Stimulated activated naive CD4-positive, alpha-beta T cell treated with Interleukin-2 at 50 U/mL for 16 hours (primary cell): ENCODE results near the gene RAD51B.

ENCODE experiments used
- DNase-seq: peaks from one replicate; lab custom pipeline; 2025; lab: John Stamatoyannopoulos, UW

The RAD51B gene

GRCh38 chr14:67835596-67835995 is 16.0 kb downstream of the RAD51B start:
- DNase-seq: no peak

GRCh38 chr14:67837011-67837624 is 17.5 kb downstream of the RAD51B start:
- no peak for DNase-seq

GRCh38 chr14:67846029-67846610 is 26.5 kb downstream of the RAD51B start:
- no peak for DNase-seq

GRCh38 chr14:67850066-67850830 is 30.7 kb downstream of the RAD51B start:
- DNase-seq: no peak

GRCh38 chr14:67851785-67852410 is 32.3 kb downstream of the RAD51B start:
- DNase-seq: no peak

- DNase-seq: no peak
Observed at GRCh38 chr14:67852926-67853604, 33.5 kb downstream of the RAD51B start.

GRCh38 chr14:67853715-67854114 is 34.1 kb downstream of the RAD51B start:
- DNase-seq: no peak

GRCh38 chr14:67856827-67857226 is 37.2 kb downstream of the RAD51B start:
- no peak for DNase-seq

GRCh38 chr14:67857778-67858350 is 38.3 kb downstream of the RAD51B start:
- DNase-seq: no peak

GRCh38 chr14:67859169-67859749 is 39.7 kb downstream of the RAD51B start:
- DNase-seq: no peak

GRCh38 chr14:67863223-67863622 is 43.6 kb downstream of the RAD51B start:
- DNase-seq: no peak

GRCh38 chr14:67875175-67876006 is 55.8 kb downstream of the RAD51B start:
- DNase-seq: no peak

- DNase-seq: no peak
Observed at GRCh38 chr14:67879026-67879425, 59.4 kb downstream of the RAD51B start.

GRCh38 chr14:67881225-67881624 is 61.6 kb downstream of the RAD51B start:
- DNase-seq: no peak

- no peak for DNase-seq
Observed at GRCh38 chr14:67882986-67883555, 63.5 kb downstream of the RAD51B start.

- DNase-seq: no peak
Observed at GRCh38 chr14:67883717-67884116, 64.1 kb downstream of the RAD51B start.

GRCh38 chr14:67886191-67886590 is 66.6 kb downstream of the RAD51B start:
- DNase-seq: no peak

- no peak for DNase-seq
Observed at GRCh38 chr14:67887478-67887877, 67.9 kb downstream of the RAD51B start.

GRCh38 chr14:67889455-67889854 is 69.9 kb downstream of the RAD51B start:
- no peak for DNase-seq

- DNase-seq: no peak
Observed at GRCh38 chr14:67892466-67893100, 73.0 kb downstream of the RAD51B start.
